Nucleus accumbens (tissue), 56 donors: ENCODE data around the gene ABCA7.
A peak's percentile ranks its signal among the peaks of the same experiment; 100 is the strongest.

Source experiments
- DNase-seq, 56 donors: peaks; one replicate each; lab custom pipeline; 2025; lab: John Stamatoyannopoulos, UW

Gene ABCA7

DNA sequence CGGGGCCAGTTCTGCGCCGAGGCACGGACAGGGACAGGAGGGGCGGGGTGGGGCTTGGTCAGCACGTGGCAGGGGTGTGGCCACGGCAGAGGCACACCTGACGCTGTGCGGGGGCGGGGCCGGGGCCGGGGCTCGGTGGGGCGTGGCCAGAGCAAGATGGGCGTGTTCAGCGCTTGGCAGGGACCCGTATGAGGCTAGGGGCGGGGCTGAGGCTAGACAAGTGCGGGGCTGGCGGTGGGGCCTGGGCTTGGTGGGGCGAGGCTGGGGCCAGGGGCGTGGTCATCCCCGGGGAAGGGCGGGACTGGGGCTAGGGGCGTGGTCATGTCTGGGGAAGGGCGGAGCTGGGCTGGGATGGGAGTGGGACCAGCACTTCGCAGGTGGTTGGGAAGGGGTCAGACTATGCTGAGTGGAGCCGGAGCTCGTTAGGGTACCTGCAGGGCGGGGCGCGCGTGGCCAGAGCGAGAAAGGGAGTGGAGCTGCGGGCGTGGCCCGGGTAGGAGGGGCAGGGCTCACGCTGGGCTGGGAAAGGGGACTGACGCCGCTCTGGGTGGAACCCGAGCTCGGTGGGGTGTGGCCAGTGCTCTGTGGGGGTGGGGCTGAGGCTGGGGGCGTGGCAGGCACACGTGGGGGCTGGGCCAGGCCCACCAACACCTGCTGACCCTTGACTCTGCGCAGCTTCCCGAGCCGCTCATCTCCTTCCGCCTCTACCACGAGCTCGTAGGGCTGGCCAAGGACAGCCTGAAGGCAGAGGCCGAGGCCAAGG, 42.4 kb downstream of the ABCA7 start:
- peak in 1 of 56 donors; percentile 59 for DNase-seq

DNA sequence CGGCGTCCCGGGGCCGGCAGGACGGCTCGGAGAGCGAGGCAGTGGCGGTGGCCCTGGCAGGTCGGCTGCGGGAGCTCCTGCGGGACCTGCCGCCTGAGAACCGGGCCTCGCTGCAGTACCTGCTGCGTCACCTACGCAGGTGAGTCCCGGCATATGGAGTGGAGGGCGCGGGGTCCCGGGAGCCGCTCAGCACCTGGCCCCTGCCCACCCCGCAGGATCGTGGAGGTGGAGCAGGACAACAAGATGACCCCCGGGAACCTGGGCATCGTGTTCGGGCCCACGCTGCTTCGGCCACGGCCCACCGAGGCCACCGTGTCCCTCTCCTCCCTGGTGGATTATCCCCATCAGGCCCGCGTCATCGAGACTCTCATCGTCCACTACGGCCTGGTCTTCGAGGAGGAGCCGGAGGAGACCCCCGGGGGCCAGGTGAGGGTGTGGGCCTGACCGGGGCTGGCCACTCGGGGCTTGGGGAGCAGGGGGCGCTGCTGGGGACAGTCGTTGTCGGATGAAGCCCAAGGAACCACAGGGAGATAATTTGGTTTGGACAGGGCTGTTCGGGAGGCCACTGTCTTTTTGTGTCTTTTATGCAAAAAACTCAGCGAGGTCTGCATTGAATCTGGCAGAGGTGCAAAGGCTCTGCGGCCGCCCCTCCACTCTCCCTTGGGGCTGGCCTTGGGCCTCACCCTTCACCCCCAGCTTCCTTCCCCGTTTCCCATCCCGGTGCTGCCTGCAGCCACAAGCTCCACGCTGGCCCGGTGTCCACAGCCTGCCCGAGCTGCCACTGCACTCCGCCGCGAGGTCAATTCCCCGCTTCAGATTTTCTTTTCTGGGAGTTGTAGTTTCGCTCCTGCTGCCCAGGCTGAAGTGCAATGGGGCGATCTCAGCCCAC, 43.3 kb downstream of the ABCA7 start:
- DNase-seq: no peak

DNA sequence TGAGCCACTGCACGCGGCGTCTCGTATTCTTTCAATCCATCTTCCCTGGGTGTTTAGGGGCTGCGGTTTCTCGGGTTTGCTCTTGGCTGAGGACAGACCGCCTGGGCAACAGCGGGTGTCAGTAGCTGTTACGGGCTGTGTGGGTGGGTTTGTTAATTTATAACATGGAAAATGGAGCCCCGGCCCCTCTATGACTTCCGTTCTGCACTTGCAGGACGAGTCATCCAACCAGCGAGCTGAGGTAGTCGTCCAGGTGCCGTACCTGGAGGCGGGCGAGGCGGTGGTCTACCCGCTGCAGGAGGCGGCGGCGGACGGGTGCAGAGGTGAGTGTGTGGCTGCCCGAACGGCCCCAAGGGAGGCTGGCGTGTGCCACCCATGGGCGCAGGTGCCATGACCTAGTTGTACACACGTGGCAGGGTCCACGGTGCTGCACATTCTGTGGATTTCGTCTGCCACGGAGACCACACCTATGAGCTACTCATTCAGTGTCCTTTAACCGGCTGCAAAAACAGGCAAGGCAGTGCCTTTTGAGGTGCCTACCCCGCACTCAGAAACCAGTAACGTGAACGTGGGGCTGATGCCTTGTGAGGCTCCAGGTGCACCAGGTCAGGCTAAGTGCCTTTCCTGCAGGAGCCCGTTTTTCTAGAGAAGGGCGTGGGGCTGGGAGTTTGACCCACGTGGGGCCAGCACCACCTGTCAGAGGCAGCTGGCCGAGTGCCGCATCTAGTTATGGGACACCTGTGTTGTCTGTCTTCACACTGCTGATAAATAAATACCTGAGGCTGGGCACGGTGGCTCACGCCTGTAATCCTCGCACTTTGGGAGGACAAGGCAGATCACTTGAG, 44.3 kb downstream of the ABCA7 start:
- DNase-seq: no peak

DNA sequence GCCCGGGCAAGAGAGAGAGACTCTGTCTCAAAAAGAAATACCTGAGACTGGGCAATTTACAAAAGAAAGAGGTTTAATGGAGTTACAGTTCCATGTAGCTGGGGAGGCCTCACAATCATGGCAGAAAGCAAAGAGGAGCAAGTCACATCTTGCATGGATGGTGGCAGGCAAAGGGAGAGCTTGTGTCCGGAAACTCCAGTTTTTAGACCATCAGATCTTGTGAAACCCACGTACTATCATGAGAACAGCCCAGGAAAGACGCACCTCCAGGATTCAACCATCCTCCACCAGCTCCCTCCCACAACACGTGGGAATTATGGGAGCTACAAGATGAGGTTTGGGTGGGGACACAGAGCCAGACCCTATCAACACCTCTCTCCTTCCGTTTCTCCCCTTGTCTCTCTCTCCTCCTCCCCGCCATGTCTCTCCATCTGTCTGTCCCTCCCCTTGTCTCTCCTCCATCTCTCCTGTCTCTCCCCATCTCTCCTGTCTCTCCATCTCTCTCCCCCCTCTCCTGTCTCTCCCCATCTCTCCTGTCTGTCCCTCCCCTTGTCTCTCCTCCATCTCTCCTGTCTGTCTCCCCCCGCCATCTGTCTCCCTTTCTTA, 45.2 kb downstream of the ABCA7 start:
- no peak for DNase-seq

DNA sequence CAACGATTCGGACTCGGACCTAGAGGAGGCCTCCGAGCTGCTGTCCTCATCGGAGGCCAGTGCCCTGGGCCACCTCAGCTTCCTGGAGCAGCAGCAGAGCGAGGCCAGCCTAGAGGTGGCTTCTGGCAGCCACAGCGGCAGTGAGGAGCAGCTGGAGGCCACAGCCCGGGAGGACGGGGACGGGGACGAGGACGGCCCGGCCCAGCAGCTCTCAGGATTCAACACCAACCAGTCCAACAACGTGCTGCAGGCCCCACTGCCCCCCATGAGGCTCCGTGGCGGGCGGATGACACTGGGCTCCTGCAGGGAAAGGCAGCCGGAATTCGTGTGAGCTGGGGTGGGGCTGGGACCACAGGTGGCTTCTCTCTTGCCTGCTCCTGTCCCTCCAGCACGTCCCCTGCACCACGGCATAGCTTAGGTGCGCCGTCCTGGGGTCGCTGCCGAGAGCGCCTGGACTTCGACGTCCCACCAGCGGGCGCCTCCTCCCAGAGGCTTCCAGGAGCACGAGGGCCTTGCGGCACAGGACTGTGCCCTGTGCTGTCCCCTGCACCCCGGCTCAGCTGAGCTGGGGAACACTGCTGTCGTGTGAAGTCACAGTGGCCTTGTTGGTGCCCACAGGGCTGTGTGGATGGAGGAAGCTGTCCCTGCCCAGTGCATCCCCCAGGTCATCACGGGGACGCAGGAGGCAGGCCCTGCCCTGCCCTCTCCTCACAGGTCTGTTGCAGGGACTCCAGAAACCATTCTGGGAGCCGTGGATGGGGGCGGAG, 46.0 kb downstream of the ABCA7 start:
- no peak for DNase-seq

DNA sequence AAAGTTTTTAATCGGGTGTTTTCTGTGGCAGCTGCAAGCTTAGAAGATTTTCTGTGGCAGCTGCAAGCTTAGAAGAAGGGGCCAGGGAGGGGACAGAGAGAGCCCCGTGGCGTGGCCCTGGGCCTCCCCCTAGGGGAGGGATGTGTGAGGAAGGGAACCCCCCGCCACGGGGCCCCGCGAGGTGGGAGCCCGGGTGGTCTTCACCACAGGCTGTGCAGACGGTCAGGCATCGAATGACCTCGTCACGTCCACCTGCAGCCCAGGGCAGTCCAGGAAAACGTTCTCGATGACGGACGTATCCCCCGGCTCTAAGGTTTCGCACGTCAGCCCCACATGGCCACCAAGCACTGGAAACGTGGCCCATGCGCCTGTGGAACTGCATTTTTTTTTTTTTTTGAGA, 46.7 kb downstream of the ABCA7 start:
- DNase-seq: no peak

DNA sequence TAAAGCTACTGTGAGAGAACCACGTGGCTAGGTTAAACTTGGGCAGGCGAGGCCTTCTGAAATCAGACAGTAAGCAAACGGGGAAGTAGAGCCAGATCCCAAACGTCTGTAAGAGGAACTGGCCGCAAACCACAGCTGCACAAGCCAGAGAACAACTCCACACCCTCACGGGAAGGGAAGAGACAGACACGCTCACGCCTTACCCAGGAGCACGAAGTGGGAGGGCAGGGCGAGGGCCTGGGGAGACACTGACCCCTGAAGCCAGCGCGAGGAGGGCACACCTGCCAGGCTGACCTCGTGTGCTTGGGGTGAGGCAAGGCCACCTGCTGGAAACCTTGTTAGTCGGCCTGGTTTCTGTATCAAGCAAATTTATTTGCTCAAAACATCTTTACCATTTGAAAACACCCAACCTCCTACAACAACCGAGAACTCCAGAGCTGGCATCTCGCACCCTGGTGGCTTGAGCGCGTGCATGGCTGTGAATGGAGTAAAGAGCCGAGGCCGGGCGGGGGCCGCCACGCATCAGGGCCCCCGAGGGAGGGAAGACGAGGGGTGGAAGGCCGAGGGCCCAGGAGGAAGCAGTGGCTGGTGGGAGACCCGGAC, 48.0 kb downstream of the ABCA7 start:
- peak in 16 of 56 donors; percentile 5 to 48 (median 26) for DNase-seq

DNA sequence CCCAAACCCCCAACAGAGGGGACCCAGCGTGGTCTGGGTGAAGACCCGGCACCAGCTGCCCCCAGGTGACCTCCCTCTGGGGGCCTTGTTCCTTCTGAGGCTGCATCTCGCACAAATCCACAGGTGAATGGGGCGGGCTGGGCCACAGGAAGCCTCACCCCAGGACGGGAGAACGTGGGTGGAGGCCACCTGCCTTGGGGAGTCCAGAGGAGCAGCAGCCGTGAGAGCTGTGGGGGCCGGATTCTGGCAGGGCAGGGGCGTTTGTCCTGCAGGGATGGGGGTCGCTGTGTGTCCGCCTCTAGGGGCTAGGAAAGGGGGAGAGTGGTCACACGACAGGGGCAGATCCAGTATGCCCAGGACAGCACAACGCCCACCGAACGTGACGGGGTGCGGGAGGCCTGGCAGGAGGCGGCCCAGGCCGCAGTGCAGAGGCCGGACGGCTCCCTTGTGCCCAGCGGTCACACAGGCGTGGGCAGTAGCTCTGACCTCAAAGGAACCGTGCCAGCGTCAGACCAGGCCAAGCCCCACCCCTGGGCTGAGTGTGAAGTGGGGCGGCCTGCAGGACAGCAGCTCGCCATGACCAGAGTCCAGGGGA, 48.6 kb downstream of the ABCA7 start:
- no peak for DNase-seq

DNA sequence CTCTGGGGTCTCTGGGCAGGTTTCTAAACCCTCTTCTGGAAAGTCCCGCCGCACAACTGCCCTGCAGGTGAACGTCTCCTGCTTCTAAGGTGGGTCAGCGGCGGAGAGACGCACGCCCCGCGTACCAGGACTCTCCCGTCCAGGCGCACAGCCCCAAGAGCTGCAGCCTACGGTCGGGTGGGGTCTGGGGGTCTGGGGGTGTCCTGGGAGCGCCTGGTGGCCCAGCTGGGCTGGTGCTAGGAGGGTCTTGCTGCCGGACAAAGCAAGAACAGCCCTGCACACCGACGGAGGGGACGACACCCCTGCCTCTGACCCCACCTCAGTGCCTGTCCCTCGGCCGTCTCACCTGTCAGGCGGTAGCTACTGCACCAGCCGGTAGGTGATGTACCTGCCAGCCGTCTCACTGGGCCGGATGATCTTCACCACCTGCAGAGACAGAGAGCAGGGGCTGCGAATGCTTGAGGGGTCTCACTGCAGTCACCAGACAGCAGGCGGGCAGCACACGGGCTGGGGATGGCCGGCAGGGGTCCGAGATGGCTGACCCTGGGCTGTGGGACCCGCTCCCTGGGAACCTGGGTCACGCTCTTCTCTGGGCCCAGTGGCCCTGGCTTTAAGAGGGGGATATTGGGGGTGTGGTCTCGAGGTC, 49.3 kb downstream of the ABCA7 start:
- DNase-seq: no peak

DNA sequence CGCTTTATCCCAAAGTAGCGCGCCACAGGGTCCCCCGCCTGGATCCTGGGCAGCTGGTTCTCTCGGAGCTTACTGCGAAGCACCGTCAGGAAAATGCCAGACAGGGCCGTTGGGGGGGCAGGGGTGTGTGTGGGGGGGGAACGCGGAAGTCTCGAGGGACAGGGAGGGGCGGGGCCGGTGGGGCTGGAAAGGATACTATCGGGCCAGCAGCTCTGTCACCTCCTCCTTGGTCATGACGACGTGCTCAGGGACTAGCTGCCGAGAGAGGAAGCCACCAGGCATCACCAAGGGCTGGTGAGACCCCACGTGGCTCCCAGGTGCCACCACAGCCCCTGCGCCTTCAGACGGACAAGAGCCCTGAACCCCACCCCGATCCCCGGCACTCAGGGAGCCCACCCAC, 50.0 kb downstream of the ABCA7 start:
- peak in 1 of 56 donors; percentile 7 for DNase-seq

DNA sequence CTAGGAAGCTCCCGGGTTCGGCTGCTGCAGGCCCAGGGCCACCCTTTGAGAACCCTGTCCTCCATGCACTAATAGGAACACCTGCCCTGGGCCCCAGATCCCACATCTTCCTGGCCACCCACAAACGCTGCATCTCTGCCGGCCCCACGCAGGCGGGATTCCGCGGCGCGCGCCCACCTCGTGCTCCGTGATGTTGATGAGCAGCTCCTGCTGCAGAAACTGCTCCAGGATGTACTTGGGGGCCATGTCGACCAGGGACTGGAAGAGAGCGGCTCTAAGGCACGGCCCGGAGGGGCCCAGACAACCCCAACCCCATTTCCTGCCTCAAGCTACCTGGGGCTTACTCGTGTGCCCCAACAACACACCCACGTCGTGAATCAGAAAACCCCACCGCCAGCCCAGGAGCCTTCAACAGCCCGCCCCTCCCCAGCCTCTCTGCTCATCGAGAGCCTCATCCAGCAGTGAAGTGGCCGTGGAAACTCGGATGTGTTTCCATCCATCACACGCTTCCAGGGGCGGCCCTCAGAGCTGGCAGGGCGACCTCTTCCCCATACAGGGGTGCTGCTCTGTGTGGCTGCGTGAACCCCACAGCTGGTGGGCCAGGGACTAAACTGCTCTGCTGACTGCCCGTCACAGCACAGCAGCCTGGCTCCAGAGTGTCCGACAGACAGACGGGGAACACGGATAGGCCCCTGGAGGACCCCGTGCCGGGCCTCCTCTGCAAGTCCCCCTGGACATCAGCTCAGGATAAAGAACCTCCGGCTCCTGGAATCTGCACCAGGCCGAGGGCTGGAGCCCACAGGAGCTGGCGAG, 51.0 kb downstream of the ABCA7 start:
- DNase-seq: no peak

DNA sequence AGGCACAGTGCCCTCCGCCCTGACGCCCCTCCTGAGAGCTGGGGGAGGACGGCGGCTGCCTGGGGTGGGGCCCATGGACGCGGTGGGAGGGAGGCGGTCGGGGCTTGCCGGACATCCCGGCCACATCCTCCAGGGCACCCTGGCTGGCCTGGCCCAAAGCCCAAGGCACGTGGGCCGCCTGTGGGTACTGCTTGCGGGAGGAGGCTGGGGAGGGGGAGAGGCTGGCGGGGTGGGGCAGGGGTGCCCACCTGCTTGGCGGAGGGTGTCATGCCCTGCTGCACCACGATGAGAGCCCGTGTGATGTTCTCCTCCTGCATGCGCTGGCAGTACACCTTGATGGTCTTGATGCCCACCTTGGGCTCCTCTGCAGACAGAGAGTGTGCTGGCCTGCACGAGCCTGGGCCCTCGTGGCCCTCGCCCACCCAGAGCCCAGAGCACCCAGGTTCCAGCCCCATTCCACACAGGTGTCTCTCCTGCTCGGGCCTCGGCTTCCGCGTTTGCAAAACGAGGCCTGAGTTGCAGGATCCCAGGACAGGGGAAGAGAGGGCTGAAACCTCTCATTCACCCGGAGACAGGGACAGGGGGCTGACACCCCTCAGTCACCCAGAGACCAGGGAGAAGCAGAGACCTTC, 51.8 kb downstream of the ABCA7 start:
- DNase-seq: no peak

DNA sequence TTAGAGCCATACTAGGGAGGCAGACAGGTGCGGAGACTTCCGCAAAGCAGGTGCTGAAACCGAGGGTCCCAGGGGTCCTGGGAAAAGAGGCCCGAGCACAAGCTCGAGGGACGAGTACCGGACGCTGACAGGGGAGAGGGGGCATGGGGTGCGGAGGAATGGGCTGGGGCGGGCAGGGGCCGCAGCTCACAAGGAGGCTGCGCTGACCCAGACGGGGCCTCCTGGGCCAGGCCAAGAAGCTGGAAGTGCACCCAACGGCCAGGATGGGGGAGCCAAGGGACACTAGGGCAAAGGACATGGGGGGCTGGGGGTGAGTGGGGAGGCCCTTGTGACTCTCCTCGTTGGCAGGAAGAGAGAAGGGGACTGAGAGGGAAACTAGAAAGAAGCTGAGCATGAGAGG, 53.4 kb downstream of the ABCA7 start:
- no peak for DNase-seq

DNA sequence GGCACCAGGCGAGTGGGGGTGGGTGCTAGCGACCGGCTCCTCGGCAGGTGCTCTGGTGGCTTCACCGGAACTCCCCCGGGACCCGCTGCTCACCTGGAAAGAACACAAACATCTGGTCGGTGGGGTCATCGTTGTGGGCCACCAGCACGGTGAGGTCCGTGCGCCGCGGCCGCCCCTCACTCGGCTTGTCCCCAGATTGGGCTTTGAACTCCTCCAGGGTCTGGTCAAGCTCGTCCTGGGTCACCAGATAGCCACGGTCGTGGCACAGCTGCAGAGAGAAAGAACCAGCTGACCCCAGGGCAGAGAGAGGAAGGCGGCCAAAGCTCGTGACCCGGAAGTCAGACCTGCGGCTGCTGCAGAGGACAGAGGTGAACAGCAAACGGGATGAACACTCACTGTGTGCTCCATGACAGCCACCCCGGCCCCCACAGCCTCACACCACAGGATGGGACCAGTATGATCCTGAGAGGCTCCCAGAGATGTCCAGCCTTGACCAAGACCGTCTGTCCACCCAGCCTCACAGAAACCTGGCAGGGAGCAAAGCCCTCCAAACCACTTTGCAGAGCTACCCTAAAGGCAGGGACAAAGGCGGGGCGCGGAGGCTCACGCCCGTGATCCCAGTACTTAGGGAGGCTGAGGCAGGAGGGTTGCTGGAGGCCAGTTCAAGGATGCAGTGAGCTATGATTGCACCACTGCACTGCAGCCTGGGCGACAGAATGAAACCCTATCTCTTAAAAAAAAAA, 54.1 kb downstream of the ABCA7 start:
- no peak for DNase-seq

DNA sequence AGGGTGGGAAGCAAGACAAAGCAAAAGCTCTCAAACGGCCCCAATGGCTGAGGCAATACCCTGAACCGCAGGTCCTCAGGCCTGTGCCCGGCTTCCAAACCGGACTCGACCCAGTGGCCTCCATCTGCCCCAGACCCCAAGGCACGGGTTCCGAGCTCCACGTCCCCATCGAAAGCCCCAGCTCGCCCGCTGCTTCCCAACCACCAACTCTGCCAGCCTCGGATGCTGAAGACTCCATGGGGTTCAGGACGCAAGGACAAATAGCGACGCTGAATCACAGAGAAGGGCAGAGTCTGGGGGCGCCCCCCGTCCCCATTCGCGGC, 54.7 kb downstream of the ABCA7 start:
- DNase-seq: no peak

DNA sequence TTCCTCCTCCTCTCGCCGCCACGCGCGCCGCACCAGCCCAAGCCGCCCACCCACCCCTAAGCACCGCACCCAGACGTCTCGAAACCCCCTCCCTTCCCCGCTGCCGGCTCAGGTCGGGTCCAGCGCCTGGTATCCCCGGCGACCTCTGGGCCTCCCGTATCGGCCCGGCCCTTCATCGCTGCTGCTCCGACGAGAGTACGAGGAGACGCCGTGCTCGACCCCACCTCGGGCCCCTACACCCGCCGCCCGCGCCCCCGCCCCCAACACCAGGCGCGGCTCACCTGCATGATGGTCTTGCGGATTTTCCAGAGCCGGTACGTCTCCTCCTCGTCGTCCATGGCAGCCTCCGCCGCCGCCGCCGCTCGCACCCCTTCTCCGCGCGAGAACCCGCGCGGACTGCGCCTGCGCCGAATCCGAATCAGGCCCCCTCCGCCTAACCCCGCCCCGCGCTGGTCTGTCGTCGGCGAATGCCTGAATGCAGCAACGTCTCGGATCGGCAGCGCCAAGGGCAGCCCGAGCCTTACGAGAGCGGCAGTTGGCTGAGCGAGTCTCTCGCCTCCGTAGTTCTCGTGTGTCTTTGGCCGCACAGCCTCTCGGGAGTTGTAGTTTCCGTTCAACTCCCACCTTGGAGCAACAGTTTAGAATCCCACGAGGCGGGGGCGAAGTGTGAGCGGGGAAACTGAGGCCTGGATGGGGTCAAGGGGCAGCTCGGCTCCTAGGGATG, 55.2 kb downstream of the ABCA7 start, which contains the start of gene POLR2E:
TSS of gene POLR2E (minus strand) at position 398 of the 724 bp plus-strand sequence. CDS start at position 338, 60 bp downstream.
- peak; percentile 79 to 99 (median 97) for DNase-seq
